Measurements from ENCODE around the gene EFTUD2.

Gene EFTUD2

DNA sequence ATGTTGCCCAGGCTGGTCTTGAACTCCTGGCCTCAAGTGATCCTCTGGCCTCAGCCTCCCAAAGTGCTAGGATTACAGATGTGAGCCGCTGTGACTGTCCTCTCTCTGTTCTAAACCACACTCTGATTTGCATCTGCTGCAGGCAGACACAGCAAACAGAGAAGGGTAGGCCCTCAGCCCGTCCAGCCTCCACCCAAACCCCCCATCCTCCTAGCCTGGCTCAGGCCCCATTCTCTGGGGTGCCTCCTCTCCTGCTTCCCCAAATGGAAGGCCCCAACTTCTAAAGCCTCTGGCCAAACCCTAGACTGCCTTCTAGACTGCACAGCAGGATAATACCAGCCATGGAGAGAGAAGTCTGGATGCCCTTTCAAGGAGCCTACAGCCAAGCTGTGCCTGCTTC is 20.2 kb upstream of the EFTUD2 start:
- TF ChIP-seq, protein P1, sequence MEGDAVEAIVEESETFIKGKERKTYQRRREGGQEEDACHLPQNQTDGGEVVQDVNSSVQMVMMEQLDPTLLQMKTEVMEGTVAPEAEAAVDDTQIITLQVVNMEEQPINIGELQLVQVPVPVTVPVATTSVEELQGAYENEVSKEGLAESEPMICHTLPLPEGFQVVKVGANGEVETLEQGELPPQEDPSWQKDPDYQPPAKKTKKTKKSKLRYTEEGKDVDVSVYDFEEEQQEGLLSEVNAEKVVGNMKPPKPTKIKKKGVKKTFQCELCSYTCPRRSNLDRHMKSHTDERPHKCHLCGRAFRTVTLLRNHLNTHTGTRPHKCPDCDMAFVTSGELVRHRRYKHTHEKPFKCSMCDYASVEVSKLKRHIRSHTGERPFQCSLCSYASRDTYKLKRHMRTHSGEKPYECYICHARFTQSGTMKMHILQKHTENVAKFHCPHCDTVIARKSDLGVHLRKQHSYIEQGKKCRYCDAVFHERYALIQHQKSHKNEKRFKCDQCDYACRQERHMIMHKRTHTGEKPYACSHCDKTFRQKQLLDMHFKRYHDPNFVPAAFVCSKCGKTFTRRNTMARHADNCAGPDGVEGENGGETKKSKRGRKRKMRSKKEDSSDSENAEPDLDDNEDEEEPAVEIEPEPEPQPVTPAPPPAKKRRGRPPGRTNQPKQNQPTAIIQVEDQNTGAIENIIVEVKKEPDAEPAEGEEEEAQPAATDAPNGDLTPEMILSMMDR (IDR thresholded peaks at IDR 0.05; ENCODE audit: borderline replicate concordance, insufficient read depth, low read depth, low read length), result no peak

DNA sequence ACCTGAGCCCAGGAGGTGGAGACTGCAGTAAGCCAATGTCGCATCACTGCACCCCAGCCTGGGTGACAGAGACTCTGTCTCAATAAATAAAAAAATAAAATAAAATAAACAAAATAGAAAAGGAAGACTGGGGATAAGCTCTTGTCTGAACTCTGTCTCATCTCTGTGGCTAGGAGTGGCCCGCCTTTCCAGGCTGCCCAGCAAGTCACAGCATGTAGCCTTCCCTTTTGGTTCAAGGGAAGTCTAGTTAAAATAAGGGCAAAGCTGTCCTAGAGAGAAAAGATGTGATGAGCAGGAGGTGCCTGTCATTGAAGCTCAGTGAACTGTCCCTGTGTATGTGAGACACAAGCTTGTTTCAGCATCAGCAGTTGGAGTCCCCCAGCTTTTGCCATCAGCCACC is 18.8 kb upstream of the EFTUD2 start:
- no peak overlapping the region for H3K4me3 ChIP-seq (ENCODE audit: low read depth, low read length)
- TF ChIP-seq, protein P1 (IDR thresholded peaks at IDR 0.05; ENCODE audit: borderline replicate concordance, insufficient read depth, low read depth, low read length), result no peak

More for the DNA sequence above, 20.2 kb upstream of the EFTUD2 start:
- H3K4me3 ChIP-seq (ENCODE audit: low read depth, low read length), result no peak overlapping the region

DNA sequence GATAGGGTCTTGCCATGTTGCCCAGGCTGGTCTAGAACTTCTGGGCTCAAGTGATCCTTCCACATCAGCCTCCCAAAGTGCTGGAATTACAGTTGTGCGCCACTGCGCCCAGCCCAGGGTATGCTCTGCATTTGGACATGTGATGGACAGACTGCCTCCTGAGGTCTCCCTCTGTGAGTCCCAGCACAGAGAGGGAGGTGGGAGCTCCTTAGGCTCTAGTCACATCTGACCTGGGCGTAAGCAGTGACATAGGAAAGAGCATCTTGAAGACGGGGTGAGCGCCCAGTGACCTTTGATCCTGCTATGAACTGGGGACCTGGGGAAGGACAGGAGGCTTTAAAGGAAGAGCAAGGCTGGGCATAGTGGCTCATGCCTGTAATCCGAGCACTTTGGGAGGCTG is 18.2 kb upstream of the EFTUD2 start:
- H3K4me3 ChIP-seq (ENCODE audit: low read depth, low read length), result no peak overlapping the region
- TF ChIP-seq, protein P1 (IDR thresholded peaks at IDR 0.05; ENCODE audit: borderline replicate concordance, insufficient read depth, low read depth, low read length), result no peak

DNA sequence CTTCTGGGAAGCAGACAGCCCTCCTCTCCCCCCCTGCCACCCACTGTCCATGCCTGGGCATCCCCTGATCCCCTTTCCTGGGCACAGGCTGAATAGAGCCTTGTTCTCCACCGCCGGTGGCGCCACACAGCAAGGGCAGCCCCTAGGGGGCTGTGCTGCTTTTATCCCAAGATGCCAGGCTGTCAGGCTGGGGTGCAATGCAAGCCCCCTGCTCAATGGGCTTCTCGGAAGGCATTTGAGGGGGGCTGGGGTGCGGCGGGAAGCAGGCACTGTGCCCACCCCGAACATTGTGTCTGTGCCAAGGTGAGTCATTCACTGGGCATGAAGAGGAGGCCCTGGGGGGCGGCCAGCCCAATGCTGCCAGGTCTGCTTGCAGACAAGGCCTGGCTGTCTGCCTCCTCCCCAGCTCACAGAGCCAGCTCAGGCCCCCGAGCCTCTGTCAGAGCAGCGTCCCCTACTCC is 17.6 kb upstream of the EFTUD2 start:
- H3K4me3 ChIP-seq (ENCODE audit: low read depth, low read length), result no peak overlapping the region
- TF ChIP-seq, protein P1 (IDR thresholded peaks at IDR 0.05; ENCODE audit: borderline replicate concordance, insufficient read depth, low read depth, low read length), result no peak

DNA sequence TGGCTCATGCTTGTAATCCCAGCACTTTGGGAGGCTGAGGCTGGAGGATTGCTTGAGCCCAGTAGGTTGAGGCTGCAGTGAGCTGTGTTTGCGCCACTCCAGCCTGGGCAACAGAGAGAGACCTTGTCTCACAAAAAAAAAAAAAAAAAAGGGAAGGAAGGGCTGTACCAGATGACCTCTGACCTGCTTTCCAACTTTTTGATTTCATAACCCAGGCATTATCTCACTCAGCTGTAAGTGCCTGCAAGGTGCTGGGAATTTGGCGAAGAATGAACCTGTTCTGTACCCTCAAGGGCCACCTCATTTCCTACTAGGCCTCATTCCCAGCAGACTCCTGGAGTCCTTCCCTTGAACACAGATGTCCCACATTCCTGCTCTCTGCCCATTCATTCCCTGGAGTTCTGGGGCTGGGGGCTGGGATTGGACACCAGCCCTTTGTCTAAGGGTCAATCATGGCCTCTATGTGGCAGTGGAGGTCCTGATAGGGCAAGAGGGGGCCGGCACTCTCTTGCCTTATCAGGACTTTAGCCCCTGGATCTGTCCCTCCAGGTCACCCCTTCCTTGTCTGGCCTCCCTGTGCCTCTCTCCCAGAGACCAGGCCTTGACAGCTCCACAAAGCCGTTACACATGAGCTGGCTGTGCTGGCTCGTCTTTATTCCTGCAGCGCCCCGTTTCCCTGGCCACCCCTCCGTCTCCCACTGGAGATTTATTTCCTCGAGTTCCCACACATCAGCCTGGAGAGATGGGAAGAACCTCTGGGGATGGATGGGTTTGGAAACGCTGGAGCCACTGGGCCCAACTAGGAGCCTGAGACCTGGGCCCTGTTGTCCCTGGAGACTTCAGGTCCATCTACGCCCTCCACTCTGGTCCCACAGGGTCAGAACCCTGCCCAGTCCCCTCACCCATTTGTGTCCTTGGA is 16.9 kb upstream of the EFTUD2 start:
- TF ChIP-seq, protein P1 (IDR thresholded peaks at IDR 0.05; ENCODE audit: borderline replicate concordance, insufficient read depth, low read depth, low read length), result no peak
- no peak overlapping the region for H3K4me3 ChIP-seq (ENCODE audit: low read depth, low read length)

DNA sequence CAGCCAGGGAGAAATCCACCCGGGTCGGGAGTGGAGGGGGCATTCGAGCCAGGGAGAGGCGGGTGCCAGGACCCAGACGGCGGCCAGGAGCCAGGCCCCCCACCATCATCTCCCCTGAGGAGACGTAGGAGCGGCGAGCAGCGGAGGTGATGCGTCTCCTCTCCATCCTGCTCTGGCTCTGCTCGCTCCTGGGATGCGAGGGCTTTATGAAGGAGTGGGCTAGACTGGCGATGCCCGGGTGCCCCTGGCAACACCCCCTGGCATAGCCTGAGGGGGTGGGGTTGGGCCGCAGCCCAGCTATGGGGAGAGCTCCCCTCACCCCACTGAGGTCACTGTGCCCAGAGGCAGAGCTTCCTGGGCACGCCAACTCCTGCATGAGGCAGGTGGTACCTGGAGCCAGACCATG is 16.1 kb upstream of the EFTUD2 start, which contains the start of gene GFAP:
TSS of gene GFAP (minus strand) at position 180 of the 406 bp plus-strand sequence. CDS start at position 166, 14 bp downstream.
- H3K4me3 ChIP-seq (ENCODE audit: low read depth, low read length), result no peak within 1 kb of the TSS
- TF ChIP-seq, protein P1 (IDR thresholded peaks at IDR 0.05; ENCODE audit: borderline replicate concordance, insufficient read depth, low read depth, low read length), result no peak

Measured in GM12875 (cell line).